Measurements from ENCODE around the gene SLC35B4. TPM values are rescaled to one million over a fixed set of nuclear protein-coding genes. Genes with fewer than 3 reads are reported as not detected.

The SLC35B4 gene
- total RNA-seq, 1 donor from 2014 or later = 11.0 TPM

Other genes starting within 250 kb of the SLC35B4 start
- gene LRGUK, start 189.6 kb downstream of the SLC35B4 start, total RNA-seq = 0.15 TPM
- 9.7 TPM for gene AKR1B1, start 142.2 kb upstream of the SLC35B4 start, total RNA-seq
- 3.7 TPM for gene AKR1B10, start 210.6 kb upstream of the SLC35B4 start, total RNA-seq
- gene AKR1B15, start 232.2 kb upstream of the SLC35B4 start, total RNA-seq = not detected